A549 (cell line): ENCODE data around the gene FAM98C.

ENCODE experiments used
- BHLHE40 ChIP-seq: IDR thresholded peaks from 2 replicates; pipeline ENCODE4 v1.6.1; 2012; ENCODE audit warnings: low read depth, low read length, inconsistent platforms
- CEBPB ChIP-seq, 2 experiments: fragments of >200 bp in 1 of 2; sonication (Bioruptor Twin) in 1 of 2; formaldehyde crosslinking in 1 of 2; IDR thresholded peaks; 2 replicates each; pipeline ENCODE4 v1.6.1; 2012 to 2016
- EP300 ChIP-seq, 2 experiments: fragments of >200 bp; sonication (Bioruptor Twin); formaldehyde crosslinking; IDR thresholded peaks; 2 replicates in 1 of 2; 3 replicates in 1 of 2; pipeline ENCODE4 v1.6.1; 2016 to 2017
- MAFK ChIP-seq: fragments of 450-650 bp; IDR thresholded peaks from 2 replicates; pipeline ENCODE4 v1.6.1; 2014; ENCODE audit not compliant: partially characterized antibody
- POLR2A ChIP-seq: IDR thresholded peaks from 2 replicates; pipeline ENCODE4 v1.6.1; 2012; ENCODE audit warnings: mild to moderate bottlenecking, low read length
- RAD21 ChIP-seq, 2 experiments: fragments of >200 bp in 1 of 2; sonication (Bioruptor Twin) in 1 of 2; formaldehyde crosslinking in 1 of 2; IDR thresholded peaks in 1 of 2; conservative IDR thresholded peaks in 1 of 2; 2 replicates in 1 of 2; 3 replicates in 1 of 2; pipeline ENCODE4 v1.6.1; 2012 to 2018; ENCODE audit warnings: inconsistent platforms in 1 of 2
- TF ChIP-seq, protein P1 (sequence below): fragments of >200 bp; sonication (Bioruptor Twin); formaldehyde crosslinking; IDR thresholded peaks from 3 replicates; pipeline ENCODE4 v1.5.1; 2016
- TF ChIP-seq, protein P2 (sequence below): fragments of 250-450 bp; sonication (Bioruptor Pico); IDR thresholded peaks from 2 replicates; pipeline ENCODE4 v1.5.0; 2021; ENCODE audit warnings: mild to moderate bottlenecking, moderate library complexity, borderline replicate concordance
- TF ChIP-seq, protein P3 (sequence below): fragments of 150-350 bp; IDR thresholded peaks from 2 replicates; pipeline ENCODE4 v1.6.1; 2014; ENCODE audit warnings: low read depth, mild to moderate bottlenecking, low read length
- TF ChIP-seq, protein P4 (sequence below): fragments of 250-450 bp; sonication (Bioruptor Pico); IDR thresholded peaks from 2 replicates; pipeline ENCODE4 v1.5.0; 2020; ENCODE audit warnings: low read depth, mild to moderate bottlenecking, moderate library complexity

DNA sequence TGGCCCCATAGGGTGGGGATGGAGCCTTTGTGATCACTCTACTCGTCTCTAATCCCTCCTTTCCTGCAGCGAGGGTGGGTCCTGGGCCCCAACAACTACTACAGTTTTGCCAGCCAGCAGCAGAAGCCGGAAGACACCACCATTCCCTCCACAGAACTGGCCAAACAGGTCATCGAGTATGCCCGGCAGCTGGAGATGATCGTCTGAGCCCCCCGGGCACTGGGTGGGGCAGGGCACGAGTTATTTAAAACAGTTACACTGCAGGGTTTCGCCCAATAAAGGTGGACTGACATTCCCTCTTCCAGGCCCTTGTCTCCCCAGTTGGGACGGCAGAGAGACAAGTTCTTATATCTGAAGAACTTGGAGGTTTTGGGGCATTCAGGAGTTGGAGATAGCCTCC, 19.7 kb upstream of the FAM98C start:
- TF ChIP-seq CEBPB (IDR thresholded peaks at IDR 0.05) (no peak), POLR2A (no peak), RAD21 (conservative IDR thresholded peaks at IDR 0.05 in 1 of 2, IDR thresholded peaks at IDR 0.05 in 1 of 2) (no peak), EP300 (IDR thresholded peaks at IDR 0.05) (no peak), BHLHE40 (no peak), MAFK (no peak)
- TF ChIP-seq, protein P1, sequence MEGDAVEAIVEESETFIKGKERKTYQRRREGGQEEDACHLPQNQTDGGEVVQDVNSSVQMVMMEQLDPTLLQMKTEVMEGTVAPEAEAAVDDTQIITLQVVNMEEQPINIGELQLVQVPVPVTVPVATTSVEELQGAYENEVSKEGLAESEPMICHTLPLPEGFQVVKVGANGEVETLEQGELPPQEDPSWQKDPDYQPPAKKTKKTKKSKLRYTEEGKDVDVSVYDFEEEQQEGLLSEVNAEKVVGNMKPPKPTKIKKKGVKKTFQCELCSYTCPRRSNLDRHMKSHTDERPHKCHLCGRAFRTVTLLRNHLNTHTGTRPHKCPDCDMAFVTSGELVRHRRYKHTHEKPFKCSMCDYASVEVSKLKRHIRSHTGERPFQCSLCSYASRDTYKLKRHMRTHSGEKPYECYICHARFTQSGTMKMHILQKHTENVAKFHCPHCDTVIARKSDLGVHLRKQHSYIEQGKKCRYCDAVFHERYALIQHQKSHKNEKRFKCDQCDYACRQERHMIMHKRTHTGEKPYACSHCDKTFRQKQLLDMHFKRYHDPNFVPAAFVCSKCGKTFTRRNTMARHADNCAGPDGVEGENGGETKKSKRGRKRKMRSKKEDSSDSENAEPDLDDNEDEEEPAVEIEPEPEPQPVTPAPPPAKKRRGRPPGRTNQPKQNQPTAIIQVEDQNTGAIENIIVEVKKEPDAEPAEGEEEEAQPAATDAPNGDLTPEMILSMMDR, result no peak
- TF ChIP-seq, protein P2, sequence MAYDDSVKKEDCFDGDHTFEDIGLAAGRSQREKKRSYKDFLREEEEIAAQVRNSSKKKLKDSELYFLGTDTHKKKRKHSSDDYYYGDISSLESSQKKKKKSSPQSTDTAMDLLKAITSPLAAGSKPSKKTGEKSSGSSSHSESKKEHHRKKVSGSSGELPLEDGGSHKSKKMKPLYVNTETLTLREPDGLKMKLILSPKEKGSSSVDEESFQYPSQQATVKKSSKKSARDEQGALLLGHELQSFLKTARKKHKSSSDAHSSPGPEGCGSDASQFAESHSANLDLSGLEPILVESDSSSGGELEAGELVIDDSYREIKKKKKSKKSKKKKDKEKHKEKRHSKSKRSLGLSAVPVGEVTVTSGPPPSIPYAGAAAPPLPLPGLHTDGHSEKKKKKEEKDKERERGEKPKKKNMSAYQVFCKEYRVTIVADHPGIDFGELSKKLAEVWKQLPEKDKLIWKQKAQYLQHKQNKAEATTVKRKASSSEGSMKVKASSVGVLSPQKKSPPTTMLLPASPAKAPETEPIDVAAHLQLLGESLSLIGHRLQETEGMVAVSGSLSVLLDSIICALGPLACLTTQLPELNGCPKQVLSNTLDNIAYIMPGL (CRISPR knock-in tag), result no peak
- TF ChIP-seq, protein P3, sequence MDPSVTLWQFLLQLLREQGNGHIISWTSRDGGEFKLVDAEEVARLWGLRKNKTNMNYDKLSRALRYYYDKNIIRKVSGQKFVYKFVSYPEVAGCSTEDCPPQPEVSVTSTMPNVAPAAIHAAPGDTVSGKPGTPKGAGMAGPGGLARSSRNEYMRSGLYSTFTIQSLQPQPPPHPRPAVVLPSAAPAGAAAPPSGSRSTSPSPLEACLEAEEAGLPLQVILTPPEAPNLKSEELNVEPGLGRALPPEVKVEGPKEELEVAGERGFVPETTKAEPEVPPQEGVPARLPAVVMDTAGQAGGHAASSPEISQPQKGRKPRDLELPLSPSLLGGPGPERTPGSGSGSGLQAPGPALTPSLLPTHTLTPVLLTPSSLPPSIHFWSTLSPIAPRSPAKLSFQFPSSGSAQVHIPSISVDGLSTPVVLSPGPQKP, result no peak
- TF ChIP-seq, protein P4, sequence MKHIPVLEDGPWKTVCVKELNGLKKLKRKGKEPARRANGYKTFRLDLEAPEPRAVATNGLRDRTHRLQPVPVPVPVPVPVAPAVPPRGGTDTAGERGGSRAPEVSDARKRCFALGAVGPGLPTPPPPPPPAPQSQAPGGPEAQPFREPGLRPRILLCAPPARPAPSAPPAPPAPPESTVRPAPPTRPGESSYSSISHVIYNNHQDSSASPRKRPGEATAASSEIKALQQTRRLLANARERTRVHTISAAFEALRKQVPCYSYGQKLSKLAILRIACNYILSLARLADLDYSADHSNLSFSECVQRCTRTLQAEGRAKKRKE (CRISPR knock-in tag), result no peak
